CD4-positive, CD25-positive, alpha-beta regulatory T cell (primary cell): Measurements from ENCODE around the gene EPB41L4A. TPM values are rescaled to one million over a fixed set of nuclear protein-coding genes. Genes with fewer than 3 reads are reported as not detected.
"Not testable (repeated sequence)": the region's sequence is repeated elsewhere in the genome, so short reads cannot be mapped to it uniquely, and the experiment has no call there.

Experiments used
- ATAC-seq, 2 donors: fragments of 150-1000 bp; cut with Tn5 transposase; one replicate each; pipeline ENCODE4 v1.10.0; 2021; ENCODE audit warnings: low read depth in 2 of 2, moderate number of reproducible peaks in 2 of 2, moderate library complexity in 1 of 2
- DNase-seq, 3 donors: peaks; one replicate each; pipeline versions ENCODE4 v3.0.0 to v3.0.0-alpha.2; 2012 to 2022; ENCODE audit warnings: mixed read lengths in 1 of 3
- H3K27ac ChIP-seq: one replicate; pipeline ENCODE4 v1.7.0; 2013; ENCODE audit warnings: mild to moderate bottlenecking, low read length; ENCODE audit not compliant: insufficient read depth, poor library complexity, severe bottlenecking
- H3K27me3 ChIP-seq: one replicate; pipeline ENCODE4 v1.7.0; 2013; ENCODE audit warnings: low read length; ENCODE audit not compliant: control insufficient read depth, insufficient read depth
- H3K36me3 ChIP-seq: one replicate; pipeline ENCODE4 v1.7.0; 2013; ENCODE audit warnings: mild to moderate bottlenecking, low read length, moderate library complexity; ENCODE audit not compliant: control insufficient read depth, insufficient read depth
- H3K4me1 ChIP-seq: 2 replicates; pipeline ENCODE4 v1.7.0; 2013; ENCODE audit warnings: mild to moderate bottlenecking, low read length; ENCODE audit not compliant: insufficient read depth, control insufficient read depth, poor library complexity, severe bottlenecking
- H3K4me3 ChIP-seq: one replicate; pipeline ENCODE4 v1.7.0; 2013; ENCODE audit warnings: low read depth, mild to moderate bottlenecking, low read length, moderate library complexity
- H3K9me3 ChIP-seq, 2 experiments: 1 replicate in 1 of 2; 2 replicates in 1 of 2; pipeline ENCODE4 v1.7.0; 2013; ENCODE audit warnings: low read length in 2 of 2, mild to moderate bottlenecking in 1 of 2, moderate library complexity in 1 of 2; ENCODE audit not compliant: control insufficient read depth in 2 of 2
- H3K27ac Mint-ChIP-seq, 3 donors: one replicate each; pipeline ENCODE4 v1.8.0; 2020 to 2022; ENCODE audit warnings: mild to moderate bottlenecking in 3 of 3, mixed read lengths in 3 of 3, moderate library complexity in 2 of 3
- H3K27me3 Mint-ChIP-seq: one replicate; pipeline ENCODE4 v1.8.0; 2022; ENCODE audit warnings: mild to moderate bottlenecking, mixed read lengths
- H3K36me3 Mint-ChIP-seq: one replicate; pipeline ENCODE4 v1.8.0; 2020; ENCODE audit warnings: mixed read lengths
- H3K4me1 Mint-ChIP-seq, 4 donors: one replicate each; pipeline ENCODE4 v1.8.0; 2020 to 2022; ENCODE audit warnings: mixed read lengths in 4 of 4, mild to moderate bottlenecking in 1 of 4
- H3K4me3 Mint-ChIP-seq, 4 donors: one replicate each; pipeline ENCODE4 v1.8.0; 2020 to 2022; ENCODE audit warnings: mild to moderate bottlenecking in 4 of 4, mixed read lengths in 4 of 4, moderate library complexity in 3 of 4
- H3K9me3 Mint-ChIP-seq, 7 donors: one replicate each; pipeline ENCODE4 v1.8.0; 2020 to 2022; ENCODE audit warnings: mixed read lengths in 7 of 7, mild to moderate bottlenecking in 3 of 7, moderate library complexity in 2 of 7
- polyA plus RNA-seq, 4 donors: library from polyadenylated mRNA; unstranded; fragments of 300-500 nt; fragmentation: Illumina TruSeq; gene quantifications; one replicate each; pipeline ENCODE4 v1.2.3, GENCODE V29; 2021
- total RNA-seq: library from RNA; stranded (reverse); gene quantifications from one replicate; pipeline ENCODE4 v1.2.3, GENCODE V29; 2022

EPB41L4A gene
- total and polyA plus RNA-seq, 5 donors from 2014 or later: 0.09 to 0.38 (median 0.22) TPM; not detected in 1

DNA sequence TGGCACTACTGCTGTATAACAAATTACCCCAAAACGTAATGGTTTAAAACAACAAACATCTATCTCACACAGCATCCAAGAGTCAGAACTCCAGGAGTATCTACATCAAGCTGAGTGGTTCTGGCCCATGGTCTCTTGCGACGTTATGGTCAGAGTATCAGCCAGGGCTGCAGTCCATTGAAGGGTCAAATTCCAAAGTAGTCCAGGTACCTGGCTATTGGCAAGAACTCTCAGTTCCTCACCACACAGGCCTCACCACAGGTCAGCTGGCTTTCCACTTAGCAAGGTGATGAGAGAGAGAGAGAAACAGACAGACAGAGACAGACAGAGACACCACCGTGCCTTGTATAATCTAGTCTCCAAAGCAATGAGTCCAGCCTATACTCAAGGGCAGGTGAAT, 22.6 kb downstream of the EPB41L4A start:
- no peaks in the 10 kb centered on the region for H3K36me3 ChIP-seq
- Mint-ChIP-seq H3K36me3 (no peaks in the 10 kb centered on the region), H3K27me3 (peaks cover 16% of the 10 kb centered on the region), H3K27ac (no peak overlapping the region), H3K4me3 (no peak overlapping the region), H3K4me1 (no peaks in the 10 kb centered on the region), H3K9me3 (peaks cover 0 to 10% (median 0%) of the 10 kb centered on the region in 7 donors)
- ATAC-seq: no peak
- H3K4me3 ChIP-seq: no peak overlapping the region
- no peak overlapping the region for H3K27ac ChIP-seq
- no peak for DNase-seq
- no peaks in the 10 kb centered on the region for H3K9me3 ChIP-seq
- no peaks in the 10 kb centered on the region for H3K27me3 ChIP-seq
- H3K4me1 ChIP-seq: no peaks in the 10 kb centered on the region

DNA sequence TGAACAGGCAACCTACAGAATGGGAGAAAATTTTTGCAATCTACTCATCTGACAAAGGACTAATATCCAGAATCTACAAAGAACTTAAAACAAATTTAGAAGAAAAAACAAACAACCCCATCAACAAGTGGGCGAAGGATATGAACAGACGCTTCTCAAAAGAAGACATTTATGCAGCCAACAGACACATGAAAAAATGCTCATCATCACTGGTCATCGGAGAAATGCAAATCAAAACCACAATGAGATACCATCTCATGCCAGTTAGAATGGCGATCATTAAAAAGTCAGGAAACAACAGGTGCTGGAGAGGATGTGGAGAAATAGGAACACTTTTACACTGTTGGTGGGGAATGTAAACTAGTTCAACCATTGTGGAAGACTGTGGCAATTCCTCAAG, 23.8 kb downstream of the EPB41L4A start:
- H3K36me3 Mint-ChIP-seq, ATAC-seq, H3K4me3 Mint-ChIP-seq, H3K36me3 ChIP-seq, DNase-seq, H3K27ac ChIP-seq, H3K4me3 ChIP-seq, H3K4me1 ChIP-seq, H3K9me3 ChIP-seq, H3K4me1 Mint-ChIP-seq, H3K27me3 ChIP-seq, H3K27ac Mint-ChIP-seq: not testable (repeated sequence)
- peaks cover 19% of the 10 kb centered on the region for H3K27me3 Mint-ChIP-seq
- peaks cover 0 to 14% (median 0%) of the 10 kb centered on the region in 7 donors for H3K9me3 Mint-ChIP-seq

DNA sequence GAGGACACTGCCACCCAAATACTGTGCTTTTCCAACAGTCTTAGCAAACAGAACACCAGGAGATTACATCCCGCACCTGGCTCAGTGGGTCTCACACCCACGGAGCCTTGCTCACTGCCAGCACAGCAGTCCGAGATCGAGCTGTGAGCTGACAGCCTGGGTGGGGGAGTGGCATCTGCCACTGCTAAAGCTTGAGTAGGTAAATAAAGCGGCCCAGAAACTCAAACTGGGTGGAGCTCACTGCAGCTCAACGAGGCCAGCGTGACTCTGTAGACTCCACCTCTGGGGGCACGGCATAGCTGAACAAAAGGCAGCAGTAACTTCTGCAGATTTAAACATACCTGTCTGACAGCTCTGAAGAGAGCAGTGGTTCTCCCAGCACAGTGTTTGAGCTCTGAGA, 28.8 kb downstream of the EPB41L4A start:
- Mint-ChIP-seq H3K27me3 (peaks cover 26% of the 10 kb centered on the region), H3K27ac (no peak overlapping the region)
- ATAC-seq: no peak

DNA sequence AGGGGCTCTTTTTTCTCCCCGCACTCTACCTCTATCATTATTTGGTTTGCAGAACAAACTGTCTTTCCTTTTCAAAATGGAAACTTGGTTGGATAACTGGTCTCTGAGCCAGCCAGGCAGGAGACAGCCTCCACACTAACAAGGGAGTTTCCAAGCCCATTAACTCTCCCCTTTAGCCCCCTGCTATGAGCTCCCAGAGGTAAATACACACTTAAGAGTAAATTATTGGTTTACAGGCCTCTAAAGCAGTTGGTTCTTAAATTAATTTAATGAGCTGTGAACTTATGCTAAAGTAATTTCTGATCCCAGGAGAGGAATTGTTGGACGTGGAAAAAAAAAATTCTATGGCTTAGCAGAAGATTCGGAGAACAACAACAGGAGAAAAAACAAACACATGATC, 30.3 kb downstream of the EPB41L4A start:
- peaks cover 0 to 7% (median 0%) of the 10 kb centered on the region in 7 donors for H3K9me3 Mint-ChIP-seq
- H3K4me1 ChIP-seq: no peaks in the 10 kb centered on the region
- H3K27me3 Mint-ChIP-seq: peaks cover 28% of the 10 kb centered on the region
- no peak overlapping the region for H3K4me3 Mint-ChIP-seq
- H3K27me3 ChIP-seq: no peaks in the 10 kb centered on the region
- no peaks in the 10 kb centered on the region for H3K36me3 Mint-ChIP-seq
- no peak overlapping the region for H3K27ac Mint-ChIP-seq
- ATAC-seq: no peak
- no peaks in the 10 kb centered on the region for H3K36me3 ChIP-seq
- H3K27ac ChIP-seq: no peak overlapping the region
- H3K4me1 Mint-ChIP-seq: no peaks in the 10 kb centered on the region
- H3K4me3 ChIP-seq: no peak overlapping the region
- no peaks in the 10 kb centered on the region for H3K9me3 ChIP-seq
- no peak for DNase-seq

More for the DNA sequence above, 28.8 kb downstream of the EPB41L4A start:
- H3K9me3 ChIP-seq: no peaks in the 10 kb centered on the region
- Mint-ChIP-seq H3K4me1 (no peaks in the 10 kb centered on the region), H3K36me3 (no peaks in the 10 kb centered on the region), H3K4me3 (no peak overlapping the region), H3K9me3 (peaks cover 0 to 7% (median 0%) of the 10 kb centered on the region in 7 donors)
- no peaks in the 10 kb centered on the region for H3K36me3 ChIP-seq
- H3K27me3 ChIP-seq: no peaks in the 10 kb centered on the region
- DNase-seq: no peak
- H3K4me1 ChIP-seq: no peaks in the 10 kb centered on the region
- no peak overlapping the region for H3K4me3 ChIP-seq
- H3K27ac ChIP-seq: no peak overlapping the region

DNA sequence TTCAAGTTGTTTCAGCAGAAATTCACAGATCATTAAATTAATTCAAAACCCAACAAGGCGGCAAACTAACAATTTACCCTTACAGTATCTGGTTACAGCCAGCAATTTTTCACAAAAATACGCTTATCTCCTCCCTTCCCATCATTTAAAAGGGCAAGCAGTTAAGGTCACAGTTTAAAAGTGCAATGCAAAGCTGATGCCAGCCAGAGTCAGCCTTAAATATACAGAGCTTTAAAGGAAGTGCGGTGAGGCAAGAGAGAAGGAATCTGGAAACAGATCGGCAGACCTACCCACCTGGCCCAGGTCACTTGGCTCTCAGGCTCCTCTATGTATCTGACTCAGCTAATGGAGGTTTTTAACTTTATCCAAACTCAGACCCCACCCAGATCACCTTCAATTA, 31.0 kb downstream of the EPB41L4A start:
- H3K4me1 ChIP-seq: no peaks in the 10 kb centered on the region
- Mint-ChIP-seq H3K4me1 (no peaks in the 10 kb centered on the region), H3K36me3 (no peaks in the 10 kb centered on the region), H3K27ac (no peak overlapping the region), H3K4me3 (no peak overlapping the region), H3K27me3 (peaks cover 28% of the 10 kb centered on the region), H3K9me3 (peaks cover 0 to 7% (median 0%) of the 10 kb centered on the region in 7 donors)
- H3K27me3 ChIP-seq: no peaks in the 10 kb centered on the region
- no peaks in the 10 kb centered on the region for H3K9me3 ChIP-seq
- no peaks in the 10 kb centered on the region for H3K36me3 ChIP-seq
- no peak for DNase-seq
- H3K4me3 ChIP-seq: no peak overlapping the region
- no peak for ATAC-seq
- H3K27ac ChIP-seq: no peak overlapping the region

DNA sequence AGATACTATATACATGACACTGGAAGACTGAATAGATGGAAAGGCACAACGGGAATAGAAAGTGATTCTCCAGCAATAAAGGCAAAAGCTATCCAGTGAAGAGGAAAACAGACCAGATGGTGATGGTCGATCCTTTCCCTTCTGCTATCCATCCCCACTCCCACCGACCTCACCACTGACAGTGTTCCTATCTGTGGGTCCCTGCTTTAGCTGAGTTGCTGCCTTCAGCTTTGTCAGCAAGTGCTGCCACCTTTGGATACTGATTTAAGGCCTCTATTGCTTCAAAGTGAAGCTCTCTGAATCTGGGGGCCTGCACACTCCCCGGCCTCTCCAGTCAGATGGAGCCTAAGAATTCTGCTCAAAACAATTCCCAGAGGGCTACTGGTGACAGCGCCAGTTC, 32.3 kb downstream of the EPB41L4A start:
- no peaks in the 10 kb centered on the region for H3K4me1 Mint-ChIP-seq
- Histone ChIP-seq H3K27ac (no peak overlapping the region), H3K4me1 (no peaks in the 10 kb centered on the region), H3K9me3 (no peaks in the 10 kb centered on the region), H3K4me3 (no peak overlapping the region), H3K27me3 (no peaks in the 10 kb centered on the region), H3K36me3 (no peaks in the 10 kb centered on the region)
- no peak for DNase-seq
- no peak overlapping the region for H3K4me3 Mint-ChIP-seq
- no peak overlapping the region for H3K27ac Mint-ChIP-seq
- ATAC-seq: no peak
- H3K9me3 Mint-ChIP-seq: peaks cover 0 to 5% (median 0%) of the 10 kb centered on the region in 7 donors
- H3K27me3 Mint-ChIP-seq: peaks cover 22% of the 10 kb centered on the region
- H3K36me3 Mint-ChIP-seq: no peaks in the 10 kb centered on the region

DNA sequence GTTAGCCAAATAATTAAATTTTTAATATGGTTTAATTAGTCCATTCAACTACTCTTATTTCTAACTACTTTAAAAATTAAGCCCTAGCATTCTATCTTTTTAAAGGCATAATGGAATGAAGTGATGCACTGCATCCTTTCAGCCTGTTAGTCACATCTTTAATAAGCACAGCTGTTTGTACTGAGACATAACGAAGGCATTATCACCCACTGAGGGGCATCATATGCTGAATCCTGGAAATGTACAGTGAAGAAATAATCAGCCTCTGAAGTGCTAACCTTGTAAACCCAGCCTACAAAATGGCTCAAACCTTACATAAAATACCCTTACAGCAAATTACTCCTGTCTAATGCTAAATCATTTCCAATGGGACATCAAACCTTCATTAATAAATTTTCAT, 33.1 kb downstream of the EPB41L4A start:
- no peak overlapping the region for H3K4me3 ChIP-seq
- Mint-ChIP-seq H3K36me3 (no peaks in the 10 kb centered on the region), H3K9me3 (no peaks in the 10 kb centered on the region), H3K27me3 (peaks cover 17% of the 10 kb centered on the region), H3K4me3 (no peak overlapping the region), H3K27ac (no peak overlapping the region), H3K4me1 (no peaks in the 10 kb centered on the region)
- no peaks in the 10 kb centered on the region for H3K36me3 ChIP-seq
- no peak overlapping the region for H3K27ac ChIP-seq
- ATAC-seq: no peak
- H3K9me3 ChIP-seq: no peaks in the 10 kb centered on the region
- no peaks in the 10 kb centered on the region for H3K27me3 ChIP-seq
- H3K4me1 ChIP-seq: no peaks in the 10 kb centered on the region
- DNase-seq: no peak

DNA sequence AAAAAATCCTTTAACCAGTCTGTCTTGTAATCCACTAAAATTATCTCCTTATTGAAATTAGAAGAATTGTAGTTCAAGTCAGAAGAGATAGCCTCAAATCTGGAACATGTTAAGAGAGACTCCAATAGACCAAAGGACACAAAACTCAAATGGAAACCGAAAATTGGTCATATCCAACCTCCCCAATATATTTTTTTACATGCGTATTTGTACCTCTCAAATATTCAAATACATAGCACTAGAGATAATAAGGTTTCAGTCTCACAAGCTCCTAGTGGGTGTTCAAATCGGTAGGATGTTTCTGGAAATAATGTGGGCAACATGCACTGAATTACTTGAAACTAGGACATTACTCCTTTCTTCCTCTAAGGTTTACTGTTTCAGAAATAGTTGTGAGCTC, 33.5 kb downstream of the EPB41L4A start:
- DNase-seq (no peak), ATAC-seq (no peak)
- Mint-ChIP-seq H3K4me1 (no peaks in the 10 kb centered on the region), H3K9me3 (no peaks in the 10 kb centered on the region), H3K27me3 (peaks cover 13% of the 10 kb centered on the region), H3K27ac (no peak overlapping the region), H3K36me3 (no peaks in the 10 kb centered on the region), H3K4me3 (no peak overlapping the region)
- no peak overlapping the region for H3K27ac ChIP-seq
- H3K36me3 ChIP-seq: no peaks in the 10 kb centered on the region
- H3K4me1 ChIP-seq: no peaks in the 10 kb centered on the region
- no peak overlapping the region for H3K4me3 ChIP-seq
- no peaks in the 10 kb centered on the region for H3K27me3 ChIP-seq
- H3K9me3 ChIP-seq: no peaks in the 10 kb centered on the region
